CD4-positive, alpha-beta T cell (primary cell): ENCODE results near the gene ZC3H8. TPM values are rescaled to one million over a fixed set of nuclear protein-coding genes. Genes with fewer than 3 reads are reported as not detected.
A peak's percentile ranks its signal among the peaks of the same experiment; 100 is the strongest.

Source experiments
- ATAC-seq: fragments of 200-7000 bp; cut with Tn5 transposase; one replicate; pipeline ENCODE4 v1.10.0; 2022; ENCODE audit warnings: mild to moderate bottlenecking; ENCODE audit not compliant: poor library complexity
- CTCF ChIA-PET: fragments of 350-600 bp; sonication (Branson Sonifier 250); formaldehyde crosslinking; loops from one replicate; lab custom pipeline; 2021; ENCODE audit warnings: antibody characterized with exemption, inconsistent platforms; lab: Charles Lee
- POLR2A ChIA-PET: fragments of 350-600 bp; sonication (Branson Sonifier 250); formaldehyde crosslinking; loops from one replicate; lab custom pipeline; 2021; ENCODE audit warnings: antibody characterized with exemption, inconsistent platforms; lab: Charles Lee
- DNase-seq, 14 experiments: peaks; one replicate each; pipeline ENCODE4 v3.0.0-alpha.2; 2013 to 2020; ENCODE audit warnings: mixed read lengths in 2 of 14
- H3K27ac ChIP-seq, 2 donors: one replicate each; pipeline versions ENCODE4 v1.5.1 to v1.7.0; 2013; ENCODE audit warnings: low read length in 2 of 2, low read depth in 1 of 2, mild to moderate bottlenecking in 1 of 2
- H3K27me3 ChIP-seq, 2 experiments: 1 replicate in 1 of 2; 2 replicates in 1 of 2; pipeline versions ENCODE4 v1.6.1 to v1.7.0; 2013; ENCODE audit warnings: low read length in 2 of 2, control low read depth in 1 of 2, mild to moderate bottlenecking in 1 of 2, moderate library complexity in 1 of 2; ENCODE audit not compliant: insufficient read depth in 2 of 2, control insufficient read depth in 1 of 2
- H3K36me3 ChIP-seq: one replicate; pipeline ENCODE4 v1.6.1; 2013; ENCODE audit warnings: low read length, control low read depth; ENCODE audit not compliant: insufficient read depth
- H3K4me1 ChIP-seq: one replicate; pipeline ENCODE4 v1.6.1; 2013; ENCODE audit warnings: low read length, control low read depth; ENCODE audit not compliant: insufficient read depth
- H3K4me3 ChIP-seq: one replicate; pipeline ENCODE4 v1.5.1; 2013; ENCODE audit warnings: mild to moderate bottlenecking, low read length, moderate library complexity
- H3K9me3 ChIP-seq, 2 experiments: 1 replicate in 1 of 2; 2 replicates in 1 of 2; pipeline versions ENCODE4 v1.6.1 to v1.7.0; 2013; ENCODE audit warnings: low read length in 2 of 2, mild to moderate bottlenecking in 2 of 2, control low read depth in 1 of 2, moderate library complexity in 1 of 2; ENCODE audit not compliant: control insufficient read depth in 1 of 2, insufficient read depth in 1 of 2
- H3K27ac Mint-ChIP-seq: one replicate; pipeline ENCODE4 v1.8.0; 2020; ENCODE audit warnings: mixed read lengths
- H3K27me3 Mint-ChIP-seq: one replicate; pipeline ENCODE4 v1.8.0; 2021; ENCODE audit warnings: mixed read lengths
- H3K36me3 Mint-ChIP-seq: one replicate; pipeline ENCODE4 v1.8.0; 2021; ENCODE audit warnings: low read depth, mixed read lengths
- H3K4me1 Mint-ChIP-seq: one replicate; pipeline ENCODE4 v1.8.0; 2021; ENCODE audit warnings: low read depth, mixed read lengths
- H3K4me3 Mint-ChIP-seq: one replicate; pipeline ENCODE4 v1.8.0; 2020; ENCODE audit warnings: mild to moderate bottlenecking, mixed read lengths
- H3K9me3 Mint-ChIP-seq: one replicate; pipeline ENCODE4 v1.8.0; 2020; ENCODE audit warnings: mixed read lengths
- CTCF ChIP-seq: fragments of 200-600 bp; IDR thresholded peaks from one replicate; pipeline ENCODE4 v1.8.0; 2022; ENCODE audit warnings: antibody characterized with exemption, mild to moderate bottlenecking
- intact Hi-C, 2 experiments: fragments of 100-400 bp; cut with DNase I in 1 of 2; cut with micrococcal nuclease in 1 of 2; formaldehyde crosslinking; loops; one replicate each; pipeline versions ENCODE4 v1.15.1 to v1.9.0; 2023 to 2025; cut with DNase I, micrococcal nuclease
- total RNA-seq, 174 experiments: library from RNA in 2 of 174; stranded (reverse) in 2 of 174; gene quantifications; one replicate each; pipeline ENCODE4 v1.2.3 and lab custom pipeline; 2021 to 2026

Gene ZC3H8
- total RNA-seq, 2 experiments from 2014 or later, result 10.2 to 16.2 TPM

- intact Hi-C loops, result loop anchor here (5.0 to 10.0 kb wide), 4 partner anchors 42 to 1711 kb away; partner anchors contain the start of genes ACTR3 (in 1 of the 2), CHCHD5 (in 1 of the 2) and TMEM87B (in 1 of the 2)
- DNase-seq (no peak), ATAC-seq (no peak)
- H3K27me3 Mint-ChIP-seq, result no peaks in the 10 kb centered on the region
- ChIA-PET CTCF (no interaction called here), POLR2A (interaction anchor here (1.5 to 4.0 kb wide), 3 partner anchors 10 to 71 kb away, joined by 4 to 31 read pairs (median 30); partner anchors contain the start of gene ZC3H8)
- Histone ChIP-seq H3K27me3 (no peaks in the 10 kb centered on the region), H3K9me3 (no peaks in the 10 kb centered on the region), H3K4me3 (no peak overlapping the region), H3K27ac (peak overlapping the region; percentile 86 to 90), H3K4me1 (peaks cover 79% of the 10 kb centered on the region), H3K36me3 (peaks cover 22% of the 10 kb centered on the region)
- peak overlapping the region; percentile 94 for H3K27ac Mint-ChIP-seq
- no peak for TF ChIP-seq CTCF
- peak overlapping the region; percentile 96 for H3K4me3 Mint-ChIP-seq
- peaks cover 81% of the 10 kb centered on the region for H3K4me1 Mint-ChIP-seq
- peaks cover 37% of the 10 kb centered on the region for H3K36me3 Mint-ChIP-seq
- H3K9me3 Mint-ChIP-seq, result no peaks in the 10 kb centered on the region
Measured at GRCh38 chr2:112184121-112184520, 70.7 kb downstream of the ZC3H8 start.

DNA sequence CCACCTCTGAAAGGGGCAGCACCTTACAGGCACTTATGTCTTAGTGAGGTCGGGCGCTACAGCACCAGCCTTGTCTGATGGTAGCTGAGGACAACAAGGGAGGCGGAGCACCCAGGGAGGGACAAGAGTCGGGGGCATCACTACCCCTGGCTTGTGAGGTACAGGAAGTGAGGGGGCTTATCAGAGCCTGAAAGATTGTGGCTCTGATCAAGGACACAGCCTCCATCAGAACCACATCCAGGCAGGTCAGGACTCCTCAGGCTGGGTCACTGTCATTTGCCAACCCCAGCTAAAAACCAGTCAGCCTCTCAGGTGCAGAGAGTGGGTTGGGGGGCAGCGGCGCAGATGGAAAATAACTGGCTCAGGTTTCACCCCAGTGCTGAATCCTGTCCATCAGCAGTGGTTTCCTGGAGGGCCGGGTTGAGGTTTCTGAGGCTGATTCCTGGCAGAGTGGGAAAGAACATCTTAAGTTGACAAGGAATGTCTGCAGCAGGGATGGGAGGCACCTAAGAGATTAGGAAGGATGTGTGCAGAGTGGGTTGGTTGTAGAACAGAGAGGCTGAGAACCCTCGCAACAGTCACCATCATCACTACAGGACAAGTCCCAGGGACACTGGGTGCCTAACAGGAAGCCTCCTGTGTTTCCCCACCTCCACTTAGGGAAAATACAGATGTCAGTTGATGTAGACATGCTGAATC lies 71.4 kb downstream of the ZC3H8 start:
- TF ChIP-seq CTCF, result no peak
- DNase-seq (peak in 3 of 14 experiments; percentile 29 to 43 (median 42)), ATAC-seq (no peak)
- Histone ChIP-seq H3K27me3 (no peaks in the 10 kb centered on the region), H3K9me3 (no peaks in the 10 kb centered on the region), H3K27ac (peak overlapping the region; percentile 86 to 90), H3K36me3 (peaks cover 22% of the 10 kb centered on the region), H3K4me1 (peaks cover 72% of the 10 kb centered on the region), H3K4me3 (peak overlapping the region; percentile 71)
- ChIA-PET POLR2A (interaction anchor here (0.9 to 4.0 kb wide), 10 partner anchors 11 to 129 kb away, joined by 3 to 31 read pairs (median 13); partner anchors contain the start of genes TMEM87B, ZC3H6 and ZC3H8), CTCF (interaction anchor here (1.3 to 2.1 kb wide), 5 partner anchors 21 to 72 kb away, joined by 4 to 6 read pairs (median 5); partner anchors contain the start of gene ZC3H8)
- intact Hi-C loops, result loop anchor here (5.0 to 10.0 kb wide), 4 partner anchors 41 to 1711 kb away; partner anchors contain the start of genes ACTR3 (in 1 of the 2), CHCHD5 (in 1 of the 2) and TMEM87B (in 1 of the 2)
- peaks cover 37% of the 10 kb centered on the region for H3K36me3 Mint-ChIP-seq
- no peaks in the 10 kb centered on the region for H3K9me3 Mint-ChIP-seq
- no peaks in the 10 kb centered on the region for H3K27me3 Mint-ChIP-seq
- peak overlapping the region; percentile 94 for H3K27ac Mint-ChIP-seq
- H3K4me1 Mint-ChIP-seq, result peaks cover 81% of the 10 kb centered on the region
- peak overlapping the region; percentile 96 for H3K4me3 Mint-ChIP-seq

DNA sequence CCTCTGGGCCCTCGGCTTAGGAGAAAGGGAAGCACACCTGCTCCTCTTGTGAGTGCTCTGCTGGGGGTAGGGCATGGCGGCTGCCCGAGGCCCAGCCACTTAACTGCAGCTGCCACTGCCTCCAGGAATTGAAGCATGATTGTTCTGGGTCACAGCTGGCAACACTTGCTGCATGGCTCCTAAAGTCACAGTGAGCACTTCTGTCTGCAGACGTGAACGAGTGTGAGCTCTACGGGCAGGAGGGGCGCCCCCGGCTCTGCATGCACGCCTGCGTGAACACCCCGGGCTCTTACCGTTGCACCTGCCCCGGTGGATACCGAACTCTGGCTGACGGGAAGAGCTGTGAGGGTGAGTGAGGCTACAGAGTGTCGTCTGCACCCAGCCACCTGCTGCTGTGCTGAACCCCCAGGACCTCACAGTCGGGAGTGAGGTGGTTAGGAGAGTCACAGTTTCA lies 72.2 kb downstream of the ZC3H8 start:
- peaks cover 64% of the 10 kb centered on the region for H3K4me1 ChIP-seq
- peaks cover 22% of the 10 kb centered on the region for H3K36me3 ChIP-seq
- DNase-seq (peak; percentile 43 to 78 (median 67)), ATAC-seq (peak; percentile 68)
- Mint-ChIP-seq H3K4me1 (peaks cover 74% of the 10 kb centered on the region), H3K27me3 (no peaks in the 10 kb centered on the region), H3K9me3 (no peaks in the 10 kb centered on the region), H3K4me3 (peak overlapping the region; percentile 96), H3K27ac (peak overlapping the region; percentile 94), H3K36me3 (peaks cover 29% of the 10 kb centered on the region)
- intact Hi-C loops, result loop anchor here (5.0 to 10.0 kb wide), 4 partner anchors 40 to 1712 kb away; partner anchors contain the start of genes ACTR3 (in 1 of the 2), CHCHD5 (in 1 of the 2) and TMEM87B (in 1 of the 2)
- peak overlapping the region; percentile 71 for H3K4me3 ChIP-seq
- H3K27ac ChIP-seq, result peak overlapping the region; percentile 86 to 90
- TF ChIP-seq CTCF, result no peak
- H3K27me3 ChIP-seq, result no peaks in the 10 kb centered on the region
- POLR2A ChIA-PET, result interaction anchor here (0.9 to 4.0 kb wide), 23 partner anchors 8 to 360 kb away, joined by 3 to 31 read pairs (median 6); partner anchors contain the start of genes FBLN7, TMEM87B, ZC3H6 and ZC3H8
- H3K9me3 ChIP-seq, result no peaks in the 10 kb centered on the region
- CTCF ChIA-PET, result interaction anchor here (1.3 to 2.9 kb wide), 10 partner anchors 8 to 77 kb away, joined by 3 to 14 read pairs (median 5); partner anchors contain the start of gene ZC3H8
